H1 (cell line): ENCODE measurements around the gene SNTG2. TPM values are rescaled to one million over a fixed set of nuclear protein-coding genes. Genes with fewer than 3 reads are reported as not detected.
A peak's percentile ranks its signal among the peaks of the same experiment; 100 is the strongest.

ENCODE experiments used
- CTCF ChIA-PET: fragments of 300-600 bp; sonication (Branson Sonifier 250); formaldehyde crosslinking; loops from one replicate; lab custom pipeline; 2021; ENCODE audit not compliant: partially characterized antibody; lab: Charles Lee
- POLR2A ChIA-PET: fragments of 300-600 bp; sonication (Branson Sonifier 250); formaldehyde crosslinking; loops from one replicate; lab custom pipeline; 2021; ENCODE audit warnings: inconsistent platforms; ENCODE audit not compliant: partially characterized antibody; lab: Charles Lee
- DNase-seq, 2 experiments: peaks; one replicate each; pipeline versions ENCODE4 v3.0.0 to v3.0.0-alpha.2; 2010 to 2022; ENCODE audit warnings: low spot score in 2 of 2, low read depth in 1 of 2, mixed read lengths in 1 of 2
- FAIRE-seq: peaks from 2 replicates; lab custom pipeline; 2011; peaks lifted over from hg19 to GRCh38; lab: Jason Lieb, UNC
- H2AFZ ChIP-seq: 2 replicates; pipeline ENCODE4 v1.8.1; 2012; ENCODE audit warnings: low read length, inconsistent platforms
- H2AK5ac ChIP-seq: 2 replicates; pipeline ENCODE4 v1.6.1; 2013; ENCODE audit warnings: low read depth, low read length
- H2BK120ac ChIP-seq: replicated peaks from 2 replicates; pipeline ENCODE3; 2013; ENCODE audit warnings: low read depth, low read length, inconsistent platforms
- H2BK12ac ChIP-seq: 2 replicates; pipeline ENCODE4 v1.6.1; 2013; ENCODE audit warnings: low read depth, low read length
- H2BK15ac ChIP-seq: 2 replicates; pipeline ENCODE4 v1.6.1; 2013; ENCODE audit warnings: low read length
- H2BK20ac ChIP-seq: 2 replicates; pipeline ENCODE4 v1.6.1; 2013; ENCODE audit warnings: low read length
- H2BK5ac ChIP-seq: 2 replicates; pipeline ENCODE4 v1.6.1; 2013; ENCODE audit warnings: low read depth, low read length
- H3K14ac ChIP-seq: 2 replicates; pipeline ENCODE4 v1.6.1; 2013; ENCODE audit warnings: inconsistent platforms; ENCODE audit not compliant: insufficient read length
- H3K18ac ChIP-seq: 2 replicates; pipeline ENCODE4 v1.6.1; 2013; ENCODE audit warnings: low read length; ENCODE audit errors: extremely low read depth
- H3K23ac ChIP-seq: 2 replicates; pipeline ENCODE4 v1.6.1; 2013; ENCODE audit warnings: inconsistent platforms; ENCODE audit not compliant: insufficient read length
- H3K23me2 ChIP-seq: 2 replicates; pipeline ENCODE4 v1.6.1; 2013; ENCODE audit warnings: low read depth, low read length
- H3K27ac ChIP-seq: 2 replicates; pipeline ENCODE4 v1.6.1; 2011; ENCODE audit warnings: low read depth, low read length, inconsistent platforms
- H3K27me3 ChIP-seq, 4 experiments: replicated peaks in 1 of 4; 1 replicate in 1 of 4; 2 replicates in 3 of 4; pipeline versions ENCODE4 v1.6.1 to v1.8.1; 2011 to 2013; ENCODE audit warnings: low read length in 3 of 4, mild to moderate bottlenecking in 3 of 4, inconsistent platforms in 2 of 4, mixed read lengths in 2 of 4, moderate library complexity in 1 of 4; ENCODE audit not compliant: control insufficient read depth in 3 of 4, insufficient read depth in 3 of 4; ENCODE audit errors: extremely low read depth in 1 of 4
- H3K36me3 ChIP-seq, 4 experiments: 2 replicates each; pipeline versions ENCODE4 v1.6.1 to v1.8.1; 2011 to 2013; ENCODE audit warnings: mild to moderate bottlenecking in 4 of 4, low read length in 3 of 4, moderate library complexity in 2 of 4, control low read depth in 1 of 4, inconsistent platforms in 1 of 4; ENCODE audit not compliant: insufficient read depth in 4 of 4, control insufficient read depth in 2 of 4
- H3K4ac ChIP-seq: replicated peaks from 2 replicates; pipeline ENCODE3; 2013; ENCODE audit warnings: low read length, low read depth, mixed read lengths, inconsistent platforms; ENCODE audit not compliant: insufficient read length
- H3K4me1 ChIP-seq, 4 experiments: replicated peaks in 1 of 4; 1 replicate in 1 of 4; 2 replicates in 3 of 4; pipeline versions ENCODE4 v1.6.1 to v1.8.1; 2011 to 2013; ENCODE audit warnings: low read length in 3 of 4, inconsistent platforms in 2 of 4, mixed read lengths in 1 of 4; ENCODE audit not compliant: insufficient read depth in 4 of 4, control insufficient read depth in 3 of 4
- H3K4me2 ChIP-seq, 2 experiments: 2 replicates each; pipeline versions ENCODE4 v1.6.1 to v1.8.1; 2011 to 2013; ENCODE audit warnings: low read depth in 2 of 2, low read length in 2 of 2, control low read depth in 1 of 2, inconsistent platforms in 1 of 2, mild to moderate bottlenecking in 1 of 2; ENCODE audit not compliant: insufficient read depth in 1 of 2
- H3K4me3 ChIP-seq, 4 experiments: fragments of 200-600, 300-600 bp in 1 of 4; sonication (generic), shearing (Covaris generic), sonication (Bioruptor Twin) in 1 of 4; 2 replicates each; pipeline versions ENCODE4 v1.5.1 to v1.8.1; 2011 to 2016; ENCODE audit warnings: low read length in 4 of 4, low read depth in 3 of 4, control low read depth in 2 of 4, inconsistent platforms in 2 of 4, mild to moderate bottlenecking in 2 of 4, mixed read lengths in 1 of 4, moderate library complexity in 1 of 4; ENCODE audit not compliant: insufficient read depth in 2 of 4; ENCODE audit errors: extremely low read depth in 1 of 4
- H3K56ac ChIP-seq: replicated peaks from 2 replicates; pipeline ENCODE3; 2013; ENCODE audit warnings: low read depth, mild to moderate bottlenecking, mixed read lengths, low read length, inconsistent platforms; ENCODE audit not compliant: insufficient read length
- H3K79me1 ChIP-seq: 2 replicates; pipeline ENCODE4 v1.6.1; 2013; ENCODE audit warnings: low read depth, low read length, control low read depth
- H3K79me2 ChIP-seq, 2 experiments: 2 replicates each; pipeline versions ENCODE4 v1.6.1 to v1.8.1; 2012 to 2013; ENCODE audit warnings: low read length in 2 of 2, mild to moderate bottlenecking in 2 of 2, inconsistent platforms in 1 of 2; ENCODE audit not compliant: insufficient read depth in 2 of 2, control insufficient read depth in 1 of 2
- H3K9ac ChIP-seq, 4 experiments: replicated peaks in 1 of 4; 1 replicate in 1 of 4; 2 replicates in 3 of 4; pipeline versions ENCODE4 v1.6.1 to v1.8.1; 2011 to 2013; ENCODE audit warnings: low read depth in 3 of 4, low read length in 3 of 4, control low read depth in 2 of 4, mild to moderate bottlenecking in 2 of 4, moderate library complexity in 2 of 4, inconsistent platforms in 1 of 4; ENCODE audit errors: extremely low read depth in 1 of 4
- H3K9me3 ChIP-seq, 2 experiments: 2 replicates each; pipeline versions ENCODE4 v1.6.1 to v1.8.1; 2012 to 2013; ENCODE audit warnings: mild to moderate bottlenecking in 2 of 2, moderate library complexity in 2 of 2, control low read depth in 1 of 2, inconsistent platforms in 1 of 2, low read depth in 1 of 2, low read length in 1 of 2, mixed read lengths in 1 of 2; ENCODE audit not compliant: insufficient read depth in 2 of 2
- H4K20me1 ChIP-seq, 2 experiments: replicated peaks in 1 of 2; 2 replicates each; pipeline versions ENCODE3 to v1.8.1; 2011 to 2013; ENCODE audit warnings: inconsistent platforms in 2 of 2, low read length in 2 of 2, mild to moderate bottlenecking in 1 of 2; ENCODE audit not compliant: insufficient read depth in 2 of 2, control insufficient read depth in 1 of 2
- H4K5ac ChIP-seq: 2 replicates; pipeline ENCODE4 v1.6.1; 2013; ENCODE audit warnings: low read length, low read depth, mixed read lengths, inconsistent platforms; ENCODE audit not compliant: insufficient read length
- H4K8ac ChIP-seq: 2 replicates; pipeline ENCODE4 v1.8.0; 2013; ENCODE audit warnings: mild to moderate bottlenecking, moderate library complexity, low read length, inconsistent platforms; ENCODE audit not compliant: insufficient read depth; ENCODE audit errors: extremely low read depth
- H4K91ac ChIP-seq: replicated peaks from 2 replicates; pipeline ENCODE3; 2013; ENCODE audit warnings: low read length, mixed read lengths, inconsistent platforms; ENCODE audit not compliant: insufficient read length
- JUN ChIP-seq: IDR thresholded peaks from 2 replicates; pipeline ENCODE4 v1.6.1; 2011; ENCODE audit warnings: low read depth, mild to moderate bottlenecking, improper control_type of control experiment, low read length
- KDM1A ChIP-seq: fragments of 200-600, 300-600 bp; sonication (generic); IDR thresholded peaks from 2 replicates; pipeline ENCODE4 v1.7.1; 2016; ENCODE audit warnings: mild to moderate bottlenecking, low read length, borderline replicate concordance
- NRF1 ChIP-seq: IDR thresholded peaks from 2 replicates; pipeline ENCODE4 v1.6.1; 2011; ENCODE audit warnings: mild to moderate bottlenecking, low read depth, low read length, improper control_type of control experiment
- WGBS, 2 experiments: shearing (Covaris generic) in 1 of 2; methylation state at CpG; one replicate each; pipeline versions ENCODE4 v1.1.6 to v1.1.7; 2013 to 2015; ENCODE audit warnings: low lambda C conversion rate in 2 of 2, mixed read lengths in 2 of 2, inconsistent platforms in 1 of 2, low coverage in 1 of 2, missing lambda C conversion rate in 1 of 2; ENCODE audit not compliant: insufficient replicate concordance in 2 of 2, insufficient coverage in 1 of 2, insufficient read length in 1 of 2; ENCODE audit errors: extremely low coverage in 1 of 2, missing lambda C conversion rate in 1 of 2; 5-methylcytosine and 5-hydroxymethylcytosine counted together
- polyA plus RNA-seq, 7 experiments: library from polyadenylated mRNA; depleted of rRNA in 3 of 7; stranded (reverse) in 5 of 7; unstranded in 2 of 7; fragments of >200 nt in 5 of 7; fragments of 200-250 nt in 2 of 7; gene quantifications; 1 replicate in 5 of 7; 2 replicates in 1 of 7; 4 replicates in 1 of 7; pipeline versions ENCODE4 v1.2.1 to v1.2.3, GENCODE V29; 2011 to 2013; ENCODE audit warnings: missing spikeins in 2 of 7, mixed read lengths in 2 of 7
- total RNA-seq: library from RNA; stranded (reverse); fragmentation: NEBNext Ultra II Directional; extraction: Animal tissue kit (Norgen Biotek cat#: 25700); gene quantifications from 2 replicates; pipeline ENCODE4 v1.2.1, GENCODE V29; 2021

The SNTG2 gene
- total and polyA plus RNA-seq, 2 of the 8 experiments (the other 6 are each of a cell fraction or from before 2014, with no cell fraction given) = 6.6 to 18.1 TPM

DNA sequence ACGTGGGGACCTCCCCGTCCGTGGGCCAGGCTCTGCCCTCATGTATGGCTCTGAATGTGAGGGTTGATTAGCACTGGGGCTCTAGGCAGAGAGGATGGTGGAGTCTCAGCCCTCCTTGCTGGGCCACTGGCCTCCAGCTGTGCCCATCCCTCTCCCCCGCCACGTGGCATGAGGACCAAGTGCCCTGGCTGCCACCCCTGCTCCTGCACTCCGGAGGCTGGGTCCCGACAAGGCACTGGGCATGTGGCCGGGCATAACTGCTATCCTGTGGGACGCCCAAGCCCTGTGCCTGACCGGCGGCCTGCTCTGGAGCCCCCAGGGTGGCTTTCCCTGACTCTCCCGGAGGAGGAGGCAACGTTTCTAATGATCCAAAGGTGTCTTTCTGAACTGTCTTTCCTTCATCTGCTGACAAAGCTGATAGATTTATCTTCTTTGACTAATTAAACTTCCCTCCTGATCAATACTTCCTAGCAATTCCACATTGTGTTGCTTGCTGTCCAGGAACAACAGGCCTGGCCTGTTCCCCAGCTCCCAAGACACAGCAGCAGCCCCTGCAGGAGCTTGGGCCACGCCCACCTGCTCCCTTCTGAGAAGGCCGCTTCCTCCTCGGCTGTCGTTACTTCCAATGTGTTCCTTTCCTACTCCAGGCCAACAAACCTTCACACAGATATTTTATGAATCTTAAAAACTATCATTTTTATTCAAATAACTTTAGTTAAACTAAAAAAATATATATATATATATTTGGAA is 132.0 kb downstream of the SNTG2 start:
- H2BK5ac ChIP-seq = no peak overlapping the region
- no peak overlapping the region for H2BK12ac ChIP-seq
- no peak for FAIRE-seq
- H3K23ac ChIP-seq = no peak overlapping the region
- DNase-seq = no peak
- H2BK15ac ChIP-seq = no peak overlapping the region
- H3K4me1 ChIP-seq = no peaks in the 10 kb centered on the region
- H4K91ac ChIP-seq = no peak overlapping the region
- peaks cover 2 to 13% (median 7%) of the 10 kb centered on the region in 4 experiments; a peak in 5 of 8 replicates for H3K36me3 ChIP-seq
- no peak overlapping the region for H3K4ac ChIP-seq
- no peak overlapping the region for H3K9ac ChIP-seq
- 87% methylated on average over 17 of the region's 17 CpGs; no CpG with 5 or more reads in 1 of the 2 experiments for WGBS, 2 experiments
- H3K56ac ChIP-seq = no peak overlapping the region
- H3K4me3 ChIP-seq = no peak overlapping the region
- no peak overlapping the region; the same call in 1 of the 2 replicates for H4K8ac ChIP-seq
- H3K27me3 ChIP-seq = no peaks in the 10 kb centered on the region
- H3K23me2 ChIP-seq = no peaks in the 10 kb centered on the region
- H4K5ac ChIP-seq = no peak overlapping the region
- H3K27ac ChIP-seq = no peak overlapping the region
- no peaks in the 10 kb centered on the region for H3K9me3 ChIP-seq
- CTCF ChIA-PET = interaction anchor here (1.6 to 1.8 kb wide), 3 partner anchors 13 to 27 kb away, joined by 4 to 5 read pairs (median 5); no protein-coding TSS in a partner anchor
- POLR2A ChIA-PET = no interaction called here
- peaks cover 0 to 3% of the 10 kb centered on the region in 2 experiments; a peak in 1 of 4 replicates for H3K79me2 ChIP-seq
- no peak overlapping the region; the same call in 1 of the 2 replicates for H3K18ac ChIP-seq
- no peak overlapping the region for H3K4me2 ChIP-seq
- no peak overlapping the region for H2BK120ac ChIP-seq
- no peak overlapping the region for H2AK5ac ChIP-seq
- TF ChIP-seq KDM1A (peak; percentile 6; the same call in 1 of the 2 replicates), NRF1 (no peak), JUN (no peak)
- H2BK20ac ChIP-seq = no peak overlapping the region
- H4K20me1 ChIP-seq = peaks cover 16 to 17% of the 10 kb centered on the region in 2 experiments
- H2AFZ ChIP-seq = no peak overlapping the region
- H3K14ac ChIP-seq = no peak overlapping the region
- peaks cover 7% of the 10 kb centered on the region for H3K79me1 ChIP-seq
